Activated CD4-positive, CD25-positive, alpha-beta regulatory T cell treated with anti-CD3 and anti-CD28 coated beads, Interleukin-2, amount 50 U/mL, for 16 hours (primary cell): ENCODE data around the gene DCDC2.
"Not testable (repeated sequence)": the region's sequence is repeated elsewhere in the genome, so short reads cannot be mapped to it uniquely, and the experiment has no call there.

Source experiments
- DNase-seq: peaks from one replicate; pipeline ENCODE4 v3.0.0-alpha.2; 2020; ENCODE audit warnings: low read depth, low spot score

DCDC2 gene

GRCh38 chr6:24381476-24382219 lies 23.8 kb upstream of the DCDC2 start:
- DNase-seq, result no peak

- DNase-seq, result no peak
Observed at GRCh38 chr6:24378473-24379097, 20.7 kb upstream of the DCDC2 start.

DNA sequence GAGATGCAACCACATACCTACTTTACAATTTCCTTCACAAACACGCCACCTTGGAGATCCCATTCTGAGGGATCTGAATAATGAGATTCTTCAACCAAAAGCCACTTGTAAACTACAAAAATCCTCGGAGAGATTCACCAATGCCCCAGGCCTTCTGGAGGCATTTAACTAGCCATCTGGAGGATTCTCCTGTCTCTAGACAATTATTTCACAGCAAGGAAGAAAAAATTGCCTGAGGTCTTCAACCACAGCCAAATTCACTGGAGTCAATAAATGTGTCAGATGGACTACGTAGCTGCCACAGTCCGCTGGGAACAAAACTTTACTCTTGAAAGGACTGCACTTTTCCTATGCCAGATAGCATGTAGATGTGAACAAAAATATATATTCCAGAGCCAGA lies 19.0 kb upstream of the DCDC2 start:
- DNase-seq, result no peak

DNA sequence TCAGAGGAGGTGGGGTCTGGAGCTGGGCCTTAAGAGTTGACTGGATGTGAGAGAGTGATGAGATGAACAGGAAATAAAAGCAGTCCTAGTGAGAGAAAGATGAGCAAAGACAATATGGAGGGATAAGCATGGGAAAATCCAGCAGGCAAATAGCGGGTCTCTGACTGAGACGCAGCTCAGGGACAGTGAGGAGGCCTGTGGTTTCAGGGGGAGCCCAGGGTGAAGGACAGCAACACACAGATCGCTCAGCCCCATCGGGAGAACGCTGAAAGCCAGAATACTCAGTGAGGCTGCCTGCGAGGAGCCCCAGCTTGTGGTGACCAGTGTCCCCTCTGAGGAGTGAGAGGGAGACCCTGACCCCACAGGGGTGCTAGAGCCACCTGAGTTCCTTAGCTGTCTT lies 16.8 kb upstream of the DCDC2 start:
- DNase-seq, result no peak

- DNase-seq, result not testable (repeated sequence)
Observed at GRCh38 chr6:24365103-24365633, 7.3 kb upstream of the DCDC2 start.

DNA sequence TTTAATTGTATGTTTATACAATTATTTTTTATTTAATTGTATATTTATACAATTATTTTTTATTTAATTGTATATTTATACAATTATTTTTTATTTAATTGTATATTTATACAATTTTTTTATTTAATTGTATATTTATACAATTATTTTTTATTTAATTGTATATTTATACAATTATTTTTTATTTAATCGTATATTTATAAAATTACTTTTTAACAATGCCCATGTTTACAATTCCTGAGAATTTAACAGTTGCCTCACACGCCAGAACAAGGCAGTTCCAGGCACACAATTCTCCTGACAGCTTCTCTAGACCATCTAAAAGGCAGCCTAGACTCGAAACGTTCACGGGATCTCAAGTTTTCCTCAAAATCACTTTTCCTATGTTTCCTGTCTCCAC lies 4.5 kb upstream of the DCDC2 start:
- not testable (repeated sequence) for DNase-seq

GRCh38 chr6:24359640-24360454 lies 2.0 kb upstream of the DCDC2 start:
- peak; percentile 54 for DNase-seq

GRCh38 chr6:24358219-24358821 lies 461 bp upstream of the DCDC2 start:
- DNase-seq, result no peak

- DNase-seq, result no peak
Observed at GRCh38 chr6:24356310-24356973, 1.4 kb downstream of the DCDC2 start.

GRCh38 chr6:24355393-24355792 lies 2.5 kb downstream of the DCDC2 start:
- DNase-seq, result no peak

GRCh38 chr6:24353861-24354260 lies 4.0 kb downstream of the DCDC2 start:
- no peak for DNase-seq

DNA sequence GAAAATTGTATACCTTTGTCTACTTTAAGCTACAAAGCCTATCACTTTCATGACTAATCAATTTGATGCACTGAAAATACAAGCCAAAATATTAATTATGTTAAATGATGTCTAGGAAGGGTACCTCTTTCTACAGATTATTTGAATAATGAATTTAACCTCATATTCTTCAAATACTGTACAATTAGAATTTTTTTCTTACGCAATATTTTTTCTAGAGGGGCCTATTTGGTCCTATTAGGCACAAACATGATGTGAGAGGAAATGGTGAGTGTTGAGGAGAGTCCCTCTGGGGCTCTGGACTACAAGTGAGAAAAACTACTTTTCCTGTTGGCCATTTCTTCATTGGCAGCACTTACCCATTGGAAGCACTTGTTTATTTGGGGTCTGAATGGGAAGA lies 5.4 kb downstream of the DCDC2 start:
- DNase-seq, result no peak

DNA sequence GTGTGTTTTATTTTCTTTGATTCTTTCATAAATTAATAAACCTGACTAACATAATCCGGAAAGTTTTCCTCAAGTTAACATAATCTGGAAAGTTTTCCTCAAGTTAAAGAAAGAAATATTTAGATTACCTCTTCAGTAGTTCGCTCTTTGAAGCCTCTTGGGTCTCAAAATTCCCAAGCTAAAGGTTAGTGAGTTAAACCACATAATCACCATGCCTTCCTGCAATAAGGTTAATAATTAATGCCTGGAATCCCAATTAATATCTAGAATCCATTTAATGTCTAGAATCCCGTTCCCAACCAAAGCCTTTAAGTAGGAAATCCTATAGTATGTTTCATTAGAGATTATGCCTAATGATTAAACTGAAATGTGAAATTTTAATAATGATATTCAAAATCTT lies 12.9 kb downstream of the DCDC2 start:
- no peak for DNase-seq

DNA sequence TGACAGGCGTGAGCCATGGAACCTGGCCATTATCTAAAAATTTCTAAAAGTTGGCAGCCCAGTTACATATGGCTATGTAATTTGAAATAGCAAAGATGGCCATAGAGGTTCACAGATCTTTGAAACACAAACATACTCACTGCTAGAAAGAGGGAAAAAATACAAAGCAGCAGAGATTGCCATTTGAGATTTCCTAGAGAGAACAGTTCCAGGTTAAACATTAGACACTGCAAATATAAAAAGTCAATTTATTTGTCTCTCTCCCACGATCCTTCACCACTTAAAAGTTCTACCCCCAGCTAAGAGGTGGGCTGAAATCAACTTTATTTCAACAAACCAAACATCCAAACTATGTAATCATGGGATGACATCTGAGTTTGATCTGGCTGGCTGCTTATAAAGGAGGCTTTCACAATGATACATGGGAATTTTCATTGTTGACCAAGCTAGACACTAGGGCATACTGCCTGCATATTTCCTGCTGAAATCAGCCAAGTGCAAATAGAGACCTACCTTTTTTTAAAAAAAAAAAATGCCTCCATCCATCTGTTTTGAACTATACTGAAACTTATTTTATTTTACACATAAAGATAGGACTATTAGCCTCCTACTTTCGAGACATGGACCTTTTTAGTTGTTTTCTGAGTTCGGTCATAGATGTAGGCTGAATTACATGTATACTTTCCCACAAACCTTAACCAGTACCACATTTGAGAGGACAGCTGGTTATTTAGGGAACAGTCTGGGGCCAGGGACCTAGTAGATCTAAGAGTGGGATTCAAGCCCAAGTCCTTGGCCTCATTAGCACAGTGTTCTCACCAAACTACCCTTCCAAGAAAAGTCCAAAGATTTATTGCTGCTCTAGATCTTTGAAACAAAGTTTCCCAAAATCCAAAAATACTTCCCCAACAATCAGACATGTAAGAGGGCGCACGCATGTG lies 16.6 kb downstream of the DCDC2 start:
- no peak for DNase-seq

DNA sequence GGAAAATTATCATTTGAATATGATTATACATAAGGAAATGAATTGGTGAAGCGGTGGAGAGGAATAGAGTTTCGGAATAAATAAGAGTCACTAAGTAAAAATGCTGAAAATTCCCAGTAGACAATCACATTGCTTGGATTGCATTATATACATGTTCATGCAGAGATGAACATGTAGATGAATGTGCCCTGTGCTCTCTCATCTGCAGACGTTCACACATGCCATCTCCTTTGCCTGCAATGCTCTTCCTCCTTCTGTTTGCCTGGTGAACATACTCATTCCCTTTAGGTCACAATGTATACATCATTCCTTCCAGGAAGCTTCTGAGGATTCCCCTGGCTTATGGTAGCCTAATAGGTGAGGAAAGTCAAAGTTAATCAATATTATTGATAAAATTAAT lies 17.9 kb downstream of the DCDC2 start:
- no peak for DNase-seq

GRCh38 chr6:24334285-24334684 lies 23.6 kb downstream of the DCDC2 start:
- no peak for DNase-seq

DNA sequence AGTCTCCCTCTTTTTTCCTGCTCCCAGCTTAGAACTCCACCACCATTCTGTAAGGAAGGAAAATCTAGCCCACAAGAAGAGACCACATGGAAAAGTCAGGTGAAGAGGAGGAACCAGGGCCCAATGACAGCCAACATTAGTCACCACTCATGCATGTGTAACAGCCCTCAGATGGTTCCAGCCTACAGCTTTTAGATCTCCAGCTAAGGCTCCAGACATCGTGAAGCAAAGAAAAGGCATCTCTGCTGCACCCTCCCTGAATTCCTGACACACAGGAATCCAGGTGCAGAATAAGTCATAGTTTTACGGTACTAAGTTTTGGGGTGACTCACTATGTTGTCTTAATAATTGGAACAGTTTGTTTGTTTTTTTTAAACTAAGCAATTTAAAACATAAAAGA lies 25.5 kb downstream of the DCDC2 start:
- DNase-seq, result no peak

DNA sequence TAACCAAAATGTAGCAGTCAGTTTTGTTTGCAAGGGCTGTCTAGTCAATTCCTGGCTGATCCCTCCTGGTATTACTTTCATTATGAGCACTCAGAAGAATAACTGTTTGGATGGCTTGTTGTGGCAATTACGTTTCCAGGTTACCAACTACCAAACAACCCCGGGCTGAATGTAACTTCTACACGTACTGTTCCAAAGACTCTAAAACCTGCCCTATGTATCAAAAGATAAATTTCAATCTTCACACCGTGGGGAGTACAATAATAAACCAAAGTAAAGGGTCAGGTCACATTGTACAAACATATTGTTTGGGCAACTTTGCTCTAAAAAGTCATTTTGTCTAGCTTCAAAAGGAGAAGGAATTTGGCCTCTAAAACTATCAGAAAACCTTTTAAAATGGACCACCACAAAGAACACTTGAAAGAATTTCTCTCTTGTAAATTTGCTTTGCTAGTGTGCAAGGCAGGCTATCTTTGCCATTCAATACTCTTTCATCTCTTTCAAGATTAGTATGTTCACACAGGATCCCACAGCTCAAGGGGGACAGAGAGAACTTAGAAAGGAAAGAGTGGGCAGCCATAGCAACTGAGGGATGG lies 27.6 kb downstream of the DCDC2 start:
- no peak for DNase-seq

DNA sequence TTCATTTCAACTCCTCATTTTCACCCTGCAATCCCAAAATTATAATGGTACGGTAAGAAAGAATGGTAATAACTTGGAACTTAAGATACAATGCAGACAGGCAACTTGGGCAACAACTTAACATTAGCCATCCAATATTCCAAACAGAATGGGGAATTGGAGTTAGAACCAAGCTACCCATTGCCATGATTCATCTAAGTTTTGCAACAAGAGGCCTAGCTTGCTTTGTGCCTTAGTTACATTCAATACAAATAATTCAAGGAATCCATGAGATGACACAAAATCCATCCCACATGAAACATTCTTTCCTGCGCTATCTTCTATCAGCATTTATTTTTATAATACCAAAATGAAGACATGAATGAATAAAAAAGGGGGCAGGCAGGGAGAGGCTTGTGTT lies 28.4 kb downstream of the DCDC2 start:
- no peak for DNase-seq

- no peak for DNase-seq
Observed at GRCh38 chr6:24329022-24329421, 28.8 kb downstream of the DCDC2 start.
